GM23248 (cell line): ENCODE results near the gene B9D1. TPM values are rescaled to one million over a fixed set of nuclear protein-coding genes. Genes with fewer than 3 reads are reported as not detected.
"Not testable (repeated sequence)": the region's sequence is repeated elsewhere in the genome, so short reads cannot be mapped to it uniquely, and the experiment has no call there.

Experiments
- DNase-seq: peaks from one replicate; pipeline ENCODE4 v3.0.0-alpha.2; 2015
- H2AFZ ChIP-seq: fragments of 200-600 bp; sonication (generic); 2 replicates; pipeline ENCODE4 v1.6.1; 2016; ENCODE audit warnings: antibody characterized with exemption
- H3F3A ChIP-seq: fragments of 200-600 bp; sonication (generic); 2 replicates; pipeline ENCODE4 v1.6.1; 2016; ENCODE audit warnings: mild to moderate bottlenecking, antibody characterized with exemption, mixed run types; ENCODE audit not compliant: insufficient read depth
- H3K27ac ChIP-seq: fragments of 200-600 bp; sonication (generic); 2 replicates; pipeline ENCODE4 v1.5.1; 2016; ENCODE audit warnings: mild to moderate bottlenecking
- H3K27me3 ChIP-seq: fragments of 200-600 bp; sonication (generic); replicated peaks from 2 replicates; pipeline ENCODE4 v1.6.1; 2016; ENCODE audit warnings: mild to moderate bottlenecking; ENCODE audit not compliant: insufficient read depth
- H3K36me3 ChIP-seq: fragments of 200-600 bp; sonication (generic); 2 replicates; pipeline ENCODE4 v1.6.1; 2016; ENCODE audit warnings: low read depth, mild to moderate bottlenecking
- H3K4me1 ChIP-seq: fragments of 200-600 bp; sonication (generic); 2 replicates; pipeline ENCODE4 v1.6.1; 2016; ENCODE audit warnings: mild to moderate bottlenecking; ENCODE audit not compliant: insufficient read depth
- H3K4me2 ChIP-seq: fragments of 200-600 bp; sonication (generic); one replicate; pipeline ENCODE4 v1.6.1; 2016; ENCODE audit warnings: mild to moderate bottlenecking; ENCODE audit not compliant: unreplicated experiment
- H3K4me3 ChIP-seq: fragments of 200-600 bp; sonication (generic); 2 replicates; pipeline ENCODE4 v1.5.1; 2016; ENCODE audit warnings: mild to moderate bottlenecking
- H3K79me2 ChIP-seq: fragments of 200-600 bp; sonication (generic); 2 replicates; pipeline ENCODE4 v1.6.1; 2016; ENCODE audit warnings: mild to moderate bottlenecking; ENCODE audit not compliant: insufficient read depth
- H3K9ac ChIP-seq: fragments of 200-600 bp; sonication (generic); 2 replicates; pipeline ENCODE4 v1.6.1; 2016; ENCODE audit warnings: mild to moderate bottlenecking
- H3K9me2 ChIP-seq: fragments of 200-600 bp; sonication (generic); 2 replicates; pipeline ENCODE4 v1.6.1; 2016; ENCODE audit warnings: mixed run types, mild to moderate bottlenecking, moderate library complexity; ENCODE audit not compliant: insufficient read depth
- H3K9me3 ChIP-seq: fragments of 200-600 bp; sonication (generic); one replicate; pipeline ENCODE4 v1.6.1; 2017; ENCODE audit warnings: low read depth
- H4K20me1 ChIP-seq: fragments of 200-600 bp; sonication (generic); 2 replicates; pipeline ENCODE4 v1.6.0; 2016; ENCODE audit not compliant: insufficient read depth
- EZH2 ChIP-seq: fragments of 200-600 bp; sonication (generic); IDR thresholded peaks from 2 replicates; pipeline ENCODE4 v1.6.1; 2018; ENCODE audit warnings: antibody characterized with exemption, mild to moderate bottlenecking; ENCODE audit not compliant: insufficient read depth, poor library complexity, severe bottlenecking
- EZH2phosphoT487 ChIP-seq: fragments of 200-600 bp; sonication (generic); IDR thresholded peaks from 2 replicates; pipeline ENCODE4 v1.6.1; 2018; ENCODE audit warnings: antibody characterized with exemption, moderate library complexity, mild to moderate bottlenecking, low read depth; ENCODE audit not compliant: insufficient read depth
- WGBS, 2 experiments: methylation state at CpG; one replicate each; pipeline ENCODE4 v1.1.6; 2015 to 2017; ENCODE audit warnings: low lambda C conversion rate in 2 of 2, low coverage in 1 of 2; ENCODE audit errors: missing lambda C conversion rate in 2 of 2; 5-methylcytosine and 5-hydroxymethylcytosine counted together
- in situ Hi-C: fragments of 300-500 bp; cut with MboI; formaldehyde crosslinking; loops from 2 replicates; pipeline ENCODE4 v1.15.0; 2020
- polyA plus RNA-seq: library from polyadenylated mRNA; unstranded; fragments of >200 nt; fragmentation: Nextera tagmentation; extraction: Ambion mirVana; gene quantifications from 2 replicates; pipeline ENCODE4 v1.2.1, GENCODE V29; 2016
- total RNA-seq: library from RNA; depleted of rRNA; stranded (reverse); fragments of >200 nt; shearing (Covaris generic); gene quantifications from 2 replicates; pipeline ENCODE4 v1.2.3, GENCODE V29; 2014

Gene B9D1
- total and polyA plus RNA-seq, 2 experiments from 2014 or later = 15.5 to 24.4 TPM

DNA sequence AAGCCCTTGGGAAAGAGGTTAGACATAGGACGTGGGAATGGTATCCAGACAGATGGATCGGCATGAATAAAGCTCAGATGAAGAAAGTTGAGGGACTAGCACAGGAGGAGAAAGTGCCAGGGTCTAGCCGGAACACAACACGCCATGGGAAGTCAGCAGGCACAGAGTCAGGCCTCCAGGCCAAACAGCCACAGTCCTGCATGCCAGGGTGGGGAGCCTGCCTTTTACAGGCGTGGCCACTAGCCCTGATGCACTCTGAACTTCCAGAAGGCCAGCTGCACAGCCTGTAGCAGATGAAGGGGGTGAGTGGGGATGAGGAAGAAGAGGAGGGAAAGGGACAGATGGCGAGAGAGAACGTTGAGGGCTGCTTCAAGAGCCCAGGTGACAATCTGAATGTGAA is 5.2 kb downstream of the B9D1 start:
- no peak overlapping the region for H3K9ac ChIP-seq
- no peak overlapping the region for H3K4me2 ChIP-seq
- no peak for DNase-seq
- H2AFZ ChIP-seq = no peak overlapping the region
- H3K36me3 ChIP-seq = no peaks in the 10 kb centered on the region
- H3K4me3 ChIP-seq = no peak overlapping the region
- no peaks in the 10 kb centered on the region for H3K9me2 ChIP-seq
- peaks cover 18% of the 10 kb centered on the region for H3F3A ChIP-seq
- H3K4me1 ChIP-seq = peaks cover 13% of the 10 kb centered on the region
- TF ChIP-seq EZH2 (no peak), EZH2phosphoT487 (no peak)
- no peaks in the 10 kb centered on the region for H4K20me1 ChIP-seq
- H3K27me3 ChIP-seq = no peaks in the 10 kb centered on the region
- no peak overlapping the region for H3K27ac ChIP-seq
- no peaks in the 10 kb centered on the region for H3K9me3 ChIP-seq
- in situ Hi-C loops = loop anchor here (25.0 kb wide), 1 partner anchor 305 kb away; no protein-coding TSS in a partner anchor
- no peaks in the 10 kb centered on the region for H3K79me2 ChIP-seq
- WGBS, 2 experiments = 94 to 96% methylated on average over 7 of the region's 7 CpGs

- Histone ChIP-seq H3K9ac (no peak overlapping the region), H3K27ac (peak overlapping the region; percentile 15; the same call in 1 of the 2 replicates), H3K4me1 (peaks cover 10% of the 10 kb centered on the region), H2AFZ (no peak overlapping the region), H3K27me3 (no peaks in the 10 kb centered on the region), H3K9me2 (no peaks in the 10 kb centered on the region), H4K20me1 (no peaks in the 10 kb centered on the region), H3F3A (peaks cover 18% of the 10 kb centered on the region), H3K36me3 (no peaks in the 10 kb centered on the region), H3K79me2 (no peaks in the 10 kb centered on the region), H3K9me3 (no peaks in the 10 kb centered on the region), H3K4me3 (no peak overlapping the region), H3K4me2 (no peak overlapping the region)
- no peak for TF ChIP-seq EZH2
- no peak for TF ChIP-seq EZH2phosphoT487
- no peak for DNase-seq
- in situ Hi-C loops = loop anchor here (25.0 kb wide), 1 partner anchor 308 kb away; no protein-coding TSS in a partner anchor
- 78 to 80% methylated on average over 6 of the region's 6 CpGs for WGBS, 2 experiments
These were observed 7.8 kb downstream of the B9D1 start for GRCh38 chr17:19354748-19355147.

- in situ Hi-C loops = loop anchor here (25.0 kb wide), 1 partner anchor 309 kb away; no protein-coding TSS in a partner anchor
- not testable (repeated sequence) for H3K4me1 ChIP-seq, H4K20me1 ChIP-seq, H3K27me3 ChIP-seq, H3K4me3 ChIP-seq, H3K79me2 ChIP-seq, H3K27ac ChIP-seq, H3K4me2 ChIP-seq, H2AFZ ChIP-seq, H3K9me3 ChIP-seq, H3K9ac ChIP-seq, DNase-seq, H3K36me3 ChIP-seq, H3K9me2 ChIP-seq
- H3F3A ChIP-seq = peaks cover 18% of the 10 kb centered on the region
- WGBS, 2 experiments = 82 to 88% methylated on average over 11 of the region's 11 CpGs
These were observed 9.1 kb downstream of the B9D1 start for GRCh38 chr17:19353401-19353800.

DNA sequence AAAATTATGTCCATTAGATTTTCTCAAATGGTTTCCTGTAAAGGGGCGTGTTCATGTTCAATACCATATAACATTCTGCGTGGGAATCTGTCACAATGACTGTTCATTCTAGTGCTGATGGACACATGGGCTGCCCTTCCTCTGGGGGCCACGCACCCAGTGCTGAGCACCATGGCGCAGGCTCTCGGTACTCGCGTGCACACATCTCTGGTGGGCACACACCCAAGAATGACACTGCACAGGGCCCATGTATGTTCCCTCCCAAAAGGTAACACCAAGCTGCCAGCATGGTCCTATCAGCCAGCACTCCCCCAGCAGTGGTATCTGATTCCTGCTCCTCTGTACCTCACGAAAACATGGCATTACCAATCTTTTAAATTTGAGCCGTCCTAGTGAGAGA is 13.7 kb downstream of the B9D1 start:
- H2AFZ ChIP-seq = no peak overlapping the region
- no peaks in the 10 kb centered on the region for H3K79me2 ChIP-seq
- H4K20me1 ChIP-seq = no peaks in the 10 kb centered on the region
- no peaks in the 10 kb centered on the region for H3K9me3 ChIP-seq
- no peak for TF ChIP-seq EZH2phosphoT487
- H3F3A ChIP-seq = peaks cover 23% of the 10 kb centered on the region
- H3K4me3 ChIP-seq = no peak overlapping the region
- H3K9ac ChIP-seq = no peak overlapping the region
- H3K36me3 ChIP-seq = no peaks in the 10 kb centered on the region
- in situ Hi-C loops = no loop called here
- no peak overlapping the region for H3K27ac ChIP-seq
- H3K9me2 ChIP-seq = no peaks in the 10 kb centered on the region
- 92 to 97% methylated on average over 9 of the region's 9 CpGs for WGBS, 2 experiments
- no peak for DNase-seq
- no peaks in the 10 kb centered on the region for H3K27me3 ChIP-seq
- no peak overlapping the region for H3K4me2 ChIP-seq
- H3K4me1 ChIP-seq = peaks cover 21% of the 10 kb centered on the region

GRCh38 chr17:19348081-19348650 is 14.4 kb downstream of the B9D1 start:
- 88% methylated on average over 9 of the region's 9 CpGs for WGBS, 2 experiments
- no peak overlapping the region for H2AFZ ChIP-seq

More at GRCh38 chr17:19348081-19348650, 14.4 kb downstream of the B9D1 start:
- Histone ChIP-seq H3K36me3 (no peaks in the 10 kb centered on the region), H3K79me2 (no peaks in the 10 kb centered on the region), H3F3A (peaks cover 23% of the 10 kb centered on the region), H3K27me3 (no peaks in the 10 kb centered on the region), H3K27ac (no peak overlapping the region), H3K9me3 (no peaks in the 10 kb centered on the region), H4K20me1 (no peaks in the 10 kb centered on the region), H3K4me2 (no peak overlapping the region), H3K4me3 (no peak overlapping the region), H3K9me2 (no peaks in the 10 kb centered on the region), H3K9ac (no peak overlapping the region), H3K4me1 (peaks cover 21% of the 10 kb centered on the region)
- TF ChIP-seq EZH2 (no peak), EZH2phosphoT487 (no peak)
- no peak for DNase-seq
- in situ Hi-C loops = no loop called here
